ENCODE results near the gene VEGFA. TPM values are rescaled to one million over a fixed set of nuclear protein-coding genes. Genes with fewer than 3 reads are reported as not detected.

The VEGFA gene
- polyA plus RNA-seq (2012; ENCODE audit: missing spikeins) = 66.3 TPM

DNA sequence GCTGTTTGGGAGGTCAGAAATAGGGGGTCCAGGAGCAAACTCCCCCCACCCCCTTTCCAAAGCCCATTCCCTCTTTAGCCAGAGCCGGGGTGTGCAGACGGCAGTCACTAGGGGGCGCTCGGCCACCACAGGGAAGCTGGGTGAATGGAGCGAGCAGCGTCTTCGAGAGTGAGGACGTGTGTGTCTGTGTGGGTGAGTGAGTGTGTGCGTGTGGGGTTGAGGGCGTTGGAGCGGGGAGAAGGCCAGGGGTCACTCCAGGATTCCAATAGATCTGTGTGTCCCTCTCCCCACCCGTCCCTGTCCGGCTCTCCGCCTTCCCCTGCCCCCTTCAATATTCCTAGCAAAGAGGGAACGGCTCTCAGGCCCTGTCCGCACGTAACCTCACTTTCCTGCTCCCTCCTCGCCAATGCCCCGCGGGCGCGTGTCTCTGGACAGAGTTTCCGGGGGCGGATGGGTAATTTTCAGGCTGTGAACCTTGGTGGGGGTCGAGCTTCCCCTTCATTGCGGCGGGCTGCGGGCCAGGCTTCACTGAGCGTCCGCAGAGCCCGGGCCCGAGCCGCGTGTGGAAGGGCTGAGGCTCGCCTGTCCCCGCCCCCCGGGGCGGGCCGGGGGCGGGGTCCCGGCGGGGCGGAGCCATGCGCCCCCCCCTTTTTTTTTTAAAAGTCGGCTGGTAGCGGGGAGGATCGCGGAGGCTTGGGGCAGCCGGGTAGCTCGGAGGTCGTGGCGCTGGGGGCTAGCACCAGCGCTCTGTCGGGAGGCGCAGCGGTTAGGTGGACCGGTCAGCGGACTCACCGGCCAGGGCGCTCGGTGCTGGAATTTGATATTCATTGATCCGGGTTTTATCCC, at the start of gene VEGFA:
Gene VEGFA, plus strand, starts transcription at position 686 of the 846 bp plus-strand sequence.
- DNase-seq (ENCODE audit: insufficient read length) = peak; percentile 96
- TF ChIP-seq POLR2A (IDR thresholded peaks at IDR 0.05; ENCODE audit: low read depth, low read length) = peak; percentile 79
- no peak for TF ChIP-seq TAF1 (IDR thresholded peaks at IDR 0.05; ENCODE audit: borderline replicate concordance, low read depth, low read length)
- TF ChIP-seq POLR2AphosphoS5 (IDR thresholded peaks at IDR 0.05; ENCODE audit: low read depth, low read length) = peak; percentile 62
- FAIRE-seq = peak; percentile 94

DNA sequence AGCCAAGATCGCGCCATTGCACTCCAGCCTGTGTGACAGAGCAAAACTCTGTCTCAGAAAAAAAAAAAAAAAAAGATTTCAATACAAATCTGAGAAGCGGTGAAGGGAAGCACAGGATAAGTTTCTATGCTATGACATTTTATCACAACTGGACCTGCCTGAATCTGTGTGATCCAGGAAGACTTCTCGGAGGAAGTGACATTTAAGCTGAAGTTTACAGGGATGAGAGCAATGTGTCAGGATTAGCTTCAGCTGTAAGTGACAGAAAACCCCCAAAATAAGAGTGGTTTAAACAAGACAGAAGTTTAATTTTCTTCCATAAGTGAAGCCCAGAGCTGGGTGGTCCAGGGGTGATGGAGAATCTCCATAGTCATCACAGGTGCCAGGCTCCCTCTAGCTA, 49.0 kb upstream of the VEGFA start:
- FAIRE-seq (no peak), DNase-seq (ENCODE audit: insufficient read length) (no peak)

DNA sequence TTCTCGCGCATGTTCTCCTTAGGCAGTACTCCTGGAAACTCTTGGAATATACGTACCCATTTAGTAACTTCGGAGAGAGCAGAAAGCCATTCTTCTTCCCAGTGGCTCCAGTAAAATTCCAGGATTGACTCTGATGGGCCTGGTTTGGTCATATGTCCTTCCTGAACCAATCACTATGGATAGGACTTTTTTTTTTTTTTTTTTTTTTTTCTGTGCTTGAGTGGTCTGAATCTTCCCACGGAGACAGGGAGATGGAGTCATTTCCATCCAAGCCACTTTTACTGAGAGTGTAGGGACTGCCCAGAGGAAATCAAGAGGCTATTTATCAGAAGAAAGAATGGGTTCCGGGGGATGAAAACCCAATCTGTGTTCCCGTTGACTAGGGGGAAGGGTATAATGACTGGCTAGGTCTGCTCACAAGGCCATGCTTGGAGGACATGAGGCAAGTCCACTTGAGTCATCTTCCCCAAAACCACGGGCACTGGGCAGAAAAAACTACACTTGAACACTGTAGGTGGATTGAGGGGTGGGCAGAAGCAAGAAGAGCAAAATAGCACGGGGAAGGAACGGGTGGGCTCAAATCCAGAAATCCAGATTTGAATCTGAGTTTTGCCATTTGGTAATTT, 47.0 kb upstream of the VEGFA start:
- TF ChIP-seq TAF1 (IDR thresholded peaks at IDR 0.05; ENCODE audit: borderline replicate concordance, low read depth, low read length) (no peak), POLR2A (IDR thresholded peaks at IDR 0.05; ENCODE audit: low read depth, low read length) (no peak), POLR2AphosphoS5 (IDR thresholded peaks at IDR 0.05; ENCODE audit: low read depth, low read length) (no peak)

More for the DNA sequence above, 49.0 kb upstream of the VEGFA start:
- TF ChIP-seq POLR2AphosphoS5 (IDR thresholded peaks at IDR 0.05; ENCODE audit: low read depth, low read length) (no peak), TAF1 (IDR thresholded peaks at IDR 0.05; ENCODE audit: borderline replicate concordance, low read depth, low read length) (no peak), POLR2A (IDR thresholded peaks at IDR 0.05; ENCODE audit: low read depth, low read length) (no peak)

DNA sequence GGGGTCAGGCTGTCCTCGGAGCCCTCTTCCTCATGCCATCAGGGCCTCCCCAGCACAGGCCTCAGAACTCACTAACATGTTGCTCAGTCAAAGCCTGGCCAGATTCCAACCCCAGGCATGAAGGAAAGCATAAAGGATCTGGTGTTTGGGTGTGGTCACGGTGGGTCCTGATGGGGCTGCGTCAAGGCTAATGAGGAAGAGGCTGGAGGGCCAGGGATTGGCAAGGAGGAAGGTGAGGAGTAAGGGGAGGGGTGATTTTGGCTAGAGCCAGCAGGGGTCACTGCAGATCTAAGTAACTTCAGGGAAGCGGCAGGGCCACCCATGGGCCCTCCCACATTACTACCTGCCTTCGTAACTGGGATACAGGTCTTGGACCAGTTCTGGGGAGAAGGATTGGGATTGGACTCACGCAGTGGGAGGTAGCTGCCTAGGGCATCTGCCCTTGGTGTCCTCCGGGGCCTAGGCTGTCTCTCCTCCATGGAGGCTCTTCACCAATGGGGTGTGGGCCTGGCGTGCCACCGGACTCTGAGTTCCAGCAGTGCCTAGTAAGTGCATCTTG, 46.2 kb upstream of the VEGFA start:
- peak; percentile 90 for FAIRE-seq
- DNase-seq (ENCODE audit: insufficient read length) = peak; percentile 60
- TF ChIP-seq TAF1 (IDR thresholded peaks at IDR 0.05; ENCODE audit: borderline replicate concordance, low read depth, low read length) = no peak
- TF ChIP-seq POLR2A (IDR thresholded peaks at IDR 0.05; ENCODE audit: low read depth, low read length) = no peak
- no peak for TF ChIP-seq POLR2AphosphoS5 (IDR thresholded peaks at IDR 0.05; ENCODE audit: low read depth, low read length)

More for the DNA sequence above, 47.0 kb upstream of the VEGFA start:
- FAIRE-seq (no peak), DNase-seq (ENCODE audit: insufficient read length) (no peak)

DNA sequence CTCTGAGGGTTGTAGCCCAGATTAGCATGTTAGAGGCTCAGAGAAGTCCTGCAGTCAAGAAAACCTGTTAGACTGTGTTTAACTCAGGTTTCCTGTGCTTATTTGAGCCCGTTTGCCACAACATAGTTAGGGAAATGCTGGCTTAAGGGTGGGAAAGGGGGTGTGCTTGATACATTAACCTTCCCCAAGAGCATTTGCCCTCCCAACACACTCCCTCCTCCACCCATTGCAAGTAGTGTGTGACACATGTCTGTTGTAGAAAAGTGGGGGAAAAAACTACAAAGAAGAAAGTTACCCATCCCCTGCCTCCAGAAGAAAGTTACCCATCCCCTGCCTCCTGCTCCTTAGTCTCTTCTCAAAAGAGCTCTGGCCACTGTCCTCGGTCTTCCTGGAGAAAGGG, 45.7 kb upstream of the VEGFA start:
- peak; percentile 58 for FAIRE-seq
- TF ChIP-seq POLR2A (IDR thresholded peaks at IDR 0.05; ENCODE audit: low read depth, low read length) (no peak), TAF1 (IDR thresholded peaks at IDR 0.05; ENCODE audit: borderline replicate concordance, low read depth, low read length) (no peak), POLR2AphosphoS5 (IDR thresholded peaks at IDR 0.05; ENCODE audit: low read depth, low read length) (no peak)
- DNase-seq (ENCODE audit: insufficient read length) = no peak

DNA sequence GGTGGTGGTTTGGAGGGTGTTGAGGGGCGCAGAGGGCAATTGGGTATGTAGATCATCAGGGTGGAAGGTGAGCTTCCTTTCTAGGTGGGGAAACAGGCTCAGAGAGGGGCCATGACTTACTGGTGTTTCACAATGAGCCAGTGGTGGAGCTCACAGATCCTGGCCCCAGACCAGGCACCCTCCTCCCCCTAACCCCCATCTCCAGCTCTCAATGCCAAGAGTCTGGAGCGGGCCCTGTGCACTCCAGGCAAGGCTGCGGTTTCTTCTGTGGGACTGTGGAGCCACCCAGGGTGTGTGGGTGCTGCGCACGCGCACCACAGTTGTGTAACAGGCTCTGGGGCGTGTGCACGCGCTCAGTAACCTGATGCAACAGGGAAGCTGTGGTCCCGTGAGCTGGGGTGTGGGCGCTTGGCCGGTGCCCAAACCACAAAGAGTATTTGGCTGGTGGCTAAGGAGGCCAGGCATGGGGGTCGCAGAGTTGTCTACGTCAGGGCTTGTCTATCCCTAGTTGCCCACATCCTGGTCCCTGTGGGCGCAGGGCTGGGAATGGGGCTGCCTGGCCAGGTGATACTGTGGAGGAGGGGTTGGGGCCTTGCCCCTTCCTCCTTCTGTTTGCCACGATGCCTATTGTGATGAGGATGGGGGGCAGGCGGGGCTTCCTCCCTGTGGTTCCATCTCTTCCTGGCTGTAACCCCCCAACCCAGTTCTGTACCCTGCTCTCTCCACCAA, 44.9 kb upstream of the VEGFA start:
- TF ChIP-seq TAF1 (IDR thresholded peaks at IDR 0.05; ENCODE audit: borderline replicate concordance, low read depth, low read length) = no peak
- no peak for TF ChIP-seq POLR2AphosphoS5 (IDR thresholded peaks at IDR 0.05; ENCODE audit: low read depth, low read length)
- no peak for TF ChIP-seq POLR2A (IDR thresholded peaks at IDR 0.05; ENCODE audit: low read depth, low read length)
- FAIRE-seq (peak; percentile 88), DNase-seq (ENCODE audit: insufficient read length) (peak; percentile 59)

DNA sequence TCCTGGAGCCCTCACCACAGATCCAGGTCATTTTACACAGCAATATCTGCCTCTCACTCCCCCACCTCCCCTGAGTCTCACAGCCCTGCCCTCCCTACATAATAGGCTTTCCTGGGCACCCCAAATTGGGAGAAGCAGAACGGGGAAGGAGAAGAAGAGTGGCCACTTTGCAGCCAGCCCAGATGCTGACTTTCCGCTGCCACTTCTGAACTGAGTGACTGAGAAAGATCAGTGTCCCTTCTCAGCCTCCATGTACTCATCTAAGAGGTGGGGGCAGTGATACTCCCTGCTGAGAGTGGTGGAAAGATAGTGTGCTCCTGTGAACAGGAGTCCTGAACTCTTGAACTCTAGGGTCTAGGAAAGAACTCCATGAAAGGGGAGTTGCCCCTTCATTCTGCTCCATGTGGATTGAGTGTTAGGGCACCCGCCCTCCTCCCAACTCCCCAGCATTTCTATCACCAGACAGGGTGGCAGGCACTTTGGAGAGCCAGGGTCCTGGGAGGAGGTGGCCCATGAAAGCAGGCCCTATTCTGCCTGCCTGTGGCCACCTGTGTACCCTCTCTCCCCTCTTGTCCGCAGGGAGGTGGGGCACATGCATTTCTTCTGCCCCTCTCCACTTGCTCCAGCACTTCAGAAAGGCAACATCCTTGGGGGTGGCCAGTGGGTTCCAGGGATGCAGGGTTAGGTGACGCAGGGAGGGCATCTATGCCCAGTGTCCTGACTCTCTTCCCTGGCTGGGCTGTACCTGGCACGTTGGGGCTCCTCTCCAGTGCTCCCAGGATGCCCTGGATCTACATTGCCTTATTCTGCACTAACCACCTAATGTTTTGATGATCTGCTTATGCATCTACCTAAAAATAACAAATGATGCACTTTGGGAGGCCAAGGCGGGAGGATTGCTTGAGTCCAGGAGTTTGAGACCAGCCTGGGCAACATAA, 44.1 kb upstream of the VEGFA start:
- DNase-seq (ENCODE audit: insufficient read length) (no peak), FAIRE-seq (no peak)
- TF ChIP-seq POLR2AphosphoS5 (IDR thresholded peaks at IDR 0.05; ENCODE audit: low read depth, low read length) (no peak), TAF1 (IDR thresholded peaks at IDR 0.05; ENCODE audit: borderline replicate concordance, low read depth, low read length) (no peak), POLR2A (IDR thresholded peaks at IDR 0.05; ENCODE audit: low read depth, low read length) (no peak)

DNA sequence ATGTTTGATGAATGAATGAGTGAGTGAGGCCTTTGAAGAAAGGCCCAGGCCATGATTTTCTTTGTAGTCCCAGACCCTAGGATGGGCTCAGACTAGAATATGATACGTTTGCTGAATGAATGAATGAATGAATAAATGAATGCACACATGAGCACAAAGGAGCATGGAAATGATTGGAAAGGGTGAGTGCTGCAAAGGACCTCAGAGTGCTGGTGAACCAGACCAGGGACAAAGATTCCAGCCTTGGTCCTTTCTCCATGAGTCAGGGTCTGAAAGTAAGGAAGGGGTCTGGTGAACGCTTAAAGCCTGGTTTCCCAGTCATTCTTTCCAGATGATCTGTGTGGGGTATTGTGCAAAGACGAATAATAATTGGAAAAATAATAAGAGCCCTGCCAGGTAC, 42.4 kb upstream of the VEGFA start:
- FAIRE-seq = no peak
- no peak for TF ChIP-seq POLR2AphosphoS5 (IDR thresholded peaks at IDR 0.05; ENCODE audit: low read depth, low read length)
- TF ChIP-seq POLR2A (IDR thresholded peaks at IDR 0.05; ENCODE audit: low read depth, low read length) = no peak
- TF ChIP-seq TAF1 (IDR thresholded peaks at IDR 0.05; ENCODE audit: borderline replicate concordance, low read depth, low read length) = no peak
- no peak for DNase-seq (ENCODE audit: insufficient read length)

DNA sequence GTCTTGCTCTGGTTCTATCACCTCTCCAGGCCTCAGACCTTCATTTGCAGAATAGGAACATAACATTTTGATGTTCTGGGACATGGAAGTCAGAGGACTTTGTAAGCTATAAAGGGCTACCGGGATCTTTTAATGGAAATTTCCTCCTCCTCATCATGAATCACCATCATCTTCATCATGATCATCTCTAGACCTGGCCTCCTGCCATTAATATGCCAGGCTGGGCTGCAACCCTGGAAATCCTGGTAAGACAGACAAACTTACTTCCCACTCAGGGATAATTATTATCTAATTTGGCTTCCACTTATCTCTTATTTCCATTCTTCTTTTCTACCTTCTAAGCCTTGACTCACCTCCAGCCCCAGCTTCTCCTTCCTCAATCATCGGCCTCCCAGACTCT, 41.4 kb upstream of the VEGFA start:
- FAIRE-seq = no peak
- DNase-seq (ENCODE audit: insufficient read length) = no peak

DNA sequence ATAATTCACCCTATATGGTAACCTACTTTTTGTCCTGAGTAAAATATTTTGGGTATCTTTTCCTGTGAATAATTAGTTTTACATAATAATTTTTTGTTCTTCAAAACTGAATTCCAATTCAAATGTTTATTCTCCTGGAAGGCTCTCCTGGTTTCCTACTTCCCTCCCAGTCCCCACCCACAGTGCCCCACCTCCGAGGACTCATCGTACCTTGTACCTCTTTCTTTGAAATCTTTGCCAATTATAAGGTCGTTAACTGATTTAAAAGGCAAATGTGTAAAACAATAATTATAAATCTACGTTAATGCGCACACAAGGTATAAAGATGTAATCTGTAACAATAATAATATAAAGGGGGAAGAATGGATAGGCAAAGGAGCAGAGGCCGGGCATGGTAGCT, 40.5 kb upstream of the VEGFA start:
- DNase-seq (ENCODE audit: insufficient read length) (no peak), FAIRE-seq (no peak)
- TF ChIP-seq POLR2A (IDR thresholded peaks at IDR 0.05; ENCODE audit: low read depth, low read length) (no peak), POLR2AphosphoS5 (IDR thresholded peaks at IDR 0.05; ENCODE audit: low read depth, low read length) (no peak), TAF1 (IDR thresholded peaks at IDR 0.05; ENCODE audit: borderline replicate concordance, low read depth, low read length) (no peak)

More for the DNA sequence above, 41.4 kb upstream of the VEGFA start:
- TF ChIP-seq POLR2AphosphoS5 (IDR thresholded peaks at IDR 0.05; ENCODE audit: low read depth, low read length) = no peak
- TF ChIP-seq TAF1 (IDR thresholded peaks at IDR 0.05; ENCODE audit: borderline replicate concordance, low read depth, low read length) = no peak
- TF ChIP-seq POLR2A (IDR thresholded peaks at IDR 0.05; ENCODE audit: low read depth, low read length) = no peak
